Measurements from ENCODE around the gene IFNA2. TPM values are rescaled to one million over a fixed set of nuclear protein-coding genes. Genes with fewer than 3 reads are reported as not detected.
"Not testable (repeated sequence)": the region's sequence is repeated elsewhere in the genome, so short reads cannot be mapped to it uniquely, and the experiment has no call there.

IFNA2 gene
- total RNA-seq (2014; rRNA removed; shearing (Covaris generic)), result not detected in 2 replicates

- no peak for DNase-seq (ENCODE audit: low spot score)
Observed at GRCh38 chr9:21385131-21385670, at the start of gene IFNA2. IFNA2 (minus strand) TSS chr9:21385398; CDS start chr9:21385329, 69 bp downstream.

DNA sequence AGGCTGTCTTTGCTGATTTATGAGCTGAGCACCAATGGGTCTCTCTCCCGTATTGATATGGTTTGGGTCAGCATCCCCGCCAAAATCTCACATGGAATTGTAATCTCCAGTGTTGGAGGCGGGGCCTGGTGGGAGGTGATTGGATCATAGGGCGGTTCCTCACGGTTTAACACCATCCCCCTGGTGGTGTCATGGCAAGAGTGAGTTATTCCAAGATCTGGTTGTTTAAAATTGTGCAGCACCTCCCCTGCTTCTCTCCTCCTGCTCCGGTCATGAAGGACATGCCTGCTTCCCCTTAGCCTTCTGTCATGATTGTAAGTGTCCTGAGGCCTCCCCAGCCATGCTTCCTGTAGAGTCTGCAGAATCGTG lies 49.8 kb upstream of the IFNA2 start:
- not testable (repeated sequence) for DNase-seq (ENCODE audit: low spot score)

DNA sequence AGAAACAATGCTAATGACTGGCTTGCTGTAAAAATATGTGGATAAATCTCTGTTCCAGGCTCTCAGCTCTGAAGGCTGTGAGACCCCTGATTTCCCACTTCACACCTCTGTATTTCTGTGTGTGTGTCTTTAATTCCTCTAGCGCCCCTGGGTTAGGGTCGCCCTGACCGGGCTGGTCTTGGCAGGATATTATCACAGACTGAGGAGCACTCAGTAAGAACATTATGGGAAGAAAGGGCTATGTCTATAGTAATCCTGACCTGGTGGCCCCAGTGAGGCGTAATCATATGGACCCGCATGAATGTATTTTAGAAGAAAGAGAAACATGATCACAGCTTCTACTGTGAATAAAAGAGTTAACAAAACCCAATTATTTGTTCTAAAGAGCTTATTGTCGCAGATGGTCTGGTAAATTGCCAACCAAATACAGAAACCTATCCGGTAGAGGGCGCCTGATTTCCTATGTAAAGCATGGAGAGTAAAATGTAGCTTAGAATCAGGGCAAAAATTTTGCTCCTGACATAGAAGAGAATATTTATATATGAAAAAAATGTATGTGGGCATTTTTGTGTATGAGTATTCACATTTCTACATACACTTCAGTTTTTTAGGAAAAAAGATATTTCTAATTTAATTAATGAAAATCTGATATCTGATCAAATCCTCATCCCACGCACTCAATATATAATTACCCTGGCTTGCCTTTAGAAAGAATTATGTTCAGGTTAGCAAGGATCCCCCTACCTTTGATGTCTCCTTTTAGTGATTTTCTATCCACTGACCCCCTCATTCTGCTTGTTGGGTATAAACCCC lies 49.2 kb upstream of the IFNA2 start:
- DNase-seq (ENCODE audit: low spot score), result no peak

DNA sequence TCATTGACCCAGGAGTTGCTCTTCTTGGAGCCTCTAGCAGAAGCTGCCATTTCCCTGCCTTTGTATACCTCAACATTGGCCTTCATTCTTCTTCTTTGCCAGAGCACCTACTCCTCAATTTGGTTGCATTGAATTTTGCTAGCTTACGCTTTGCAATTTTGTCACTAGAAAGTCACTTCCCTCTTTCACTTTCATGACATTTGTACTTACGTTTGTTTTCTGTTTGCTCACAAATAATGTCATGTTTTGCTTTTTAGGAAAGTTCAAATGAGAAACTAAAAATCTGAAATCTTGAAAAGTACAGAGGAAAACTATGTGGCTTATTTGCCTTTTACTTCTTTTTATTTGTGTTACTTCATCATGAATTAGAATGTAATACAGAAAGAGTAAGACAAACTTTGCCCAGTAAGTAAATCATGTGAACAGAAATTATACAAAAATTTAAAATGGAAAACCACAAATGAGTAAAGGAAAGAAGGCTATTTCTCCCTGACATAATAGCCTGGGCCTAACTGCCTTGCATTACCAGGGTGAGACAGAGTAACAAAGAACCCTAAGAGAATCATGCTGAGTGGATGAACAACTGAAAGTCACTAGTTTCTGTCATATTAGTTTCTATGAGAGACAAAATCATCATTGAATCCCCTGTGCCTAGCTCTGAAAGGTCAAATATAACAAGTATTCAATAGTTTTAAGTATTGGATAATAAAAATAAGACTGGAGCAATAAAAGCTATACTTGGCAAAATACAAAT lies 47.7 kb upstream of the IFNA2 start:
- DNase-seq (ENCODE audit: low spot score), result no peak

GRCh38 chr9:21429191-21429590 lies 44.0 kb upstream of the IFNA2 start:
- no peak for DNase-seq (ENCODE audit: low spot score)

DNA sequence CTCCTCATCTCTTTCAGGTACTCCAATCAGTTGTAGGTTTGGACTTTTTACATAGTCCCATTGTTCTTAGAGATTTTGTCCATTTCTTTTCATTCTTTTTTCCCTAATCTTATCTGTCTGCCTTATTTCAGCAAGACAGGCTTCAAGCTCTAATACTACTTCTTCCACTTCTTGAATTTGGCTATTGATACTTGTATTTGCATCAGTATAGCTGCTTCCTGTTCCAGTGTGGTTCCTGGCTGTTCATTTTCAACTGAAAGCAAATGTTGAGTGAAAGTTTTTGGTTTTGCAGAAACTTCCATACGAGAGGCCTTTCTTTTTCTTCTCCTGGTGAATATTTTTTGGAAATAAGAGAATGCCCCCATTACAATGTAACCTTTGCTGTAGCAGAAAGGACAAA lies 43.0 kb upstream of the IFNA2 start:
- no peak for DNase-seq (ENCODE audit: low spot score)

DNA sequence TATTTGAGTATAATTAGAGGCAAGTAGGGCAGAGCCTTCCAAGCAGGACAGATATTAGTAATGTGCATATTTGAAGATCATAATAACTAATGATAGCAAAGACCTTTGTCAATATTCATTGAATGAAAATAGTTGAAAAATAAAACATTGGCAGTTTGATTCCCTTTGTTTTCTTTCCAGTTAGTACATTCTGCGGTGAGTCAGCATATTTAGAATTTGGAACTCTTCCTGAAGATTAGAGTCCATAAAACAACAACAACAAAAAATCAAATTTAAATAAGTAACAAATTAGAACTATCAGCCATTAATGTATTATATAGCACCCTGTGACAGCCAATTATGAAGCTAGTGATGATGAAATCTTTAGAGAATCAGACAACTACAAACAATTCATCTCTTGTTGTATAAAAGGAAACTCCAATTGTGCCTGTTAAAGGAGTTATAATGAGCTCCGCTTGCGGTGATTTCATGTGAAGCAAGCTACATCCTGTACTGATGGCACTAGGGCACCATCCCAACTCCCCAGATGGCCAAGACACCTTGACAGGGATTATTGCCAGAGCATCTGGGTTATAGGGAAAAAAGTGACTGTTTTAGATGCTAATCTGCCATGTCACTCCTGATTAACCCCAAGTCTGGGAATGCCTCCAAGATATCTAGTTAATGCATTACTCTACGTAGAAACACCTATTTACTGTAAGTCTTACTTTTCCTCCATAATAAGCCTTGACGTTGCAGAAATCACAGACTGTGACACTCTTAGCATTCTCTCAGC lies 30.5 kb upstream of the IFNA2 start:
- DNase-seq (ENCODE audit: low spot score), result no peak

- DNase-seq (ENCODE audit: low spot score), result no peak
Observed at GRCh38 chr9:21414220-21414940, 29.2 kb upstream of the IFNA2 start.

- no peak for DNase-seq (ENCODE audit: low spot score)
Observed at GRCh38 chr9:21413624-21414023, 28.4 kb upstream of the IFNA2 start.

DNA sequence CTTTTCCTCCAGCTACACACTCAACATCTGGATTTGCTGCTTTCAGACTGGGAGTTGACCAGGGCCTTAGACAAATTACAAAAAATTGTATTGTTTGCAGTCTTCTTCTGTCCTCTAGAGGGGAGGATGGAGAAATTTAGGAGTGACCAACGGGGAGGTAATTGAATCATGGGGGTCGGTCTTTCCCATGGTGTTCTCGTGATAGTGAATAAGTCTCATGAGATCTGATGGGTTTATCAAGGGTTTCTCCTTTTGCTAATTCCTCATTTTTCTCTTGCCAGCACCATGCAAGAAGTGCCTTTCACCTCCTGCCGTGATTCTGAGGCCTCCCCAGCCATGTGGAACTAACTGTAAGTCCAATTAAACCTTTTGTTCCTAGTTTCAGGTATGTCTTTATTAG lies 28.0 kb upstream of the IFNA2 start:
- no peak for DNase-seq (ENCODE audit: low spot score)

GRCh38 chr9:21412107-21412506 lies 26.9 kb upstream of the IFNA2 start:
- DNase-seq (ENCODE audit: low spot score), result no peak

DNA sequence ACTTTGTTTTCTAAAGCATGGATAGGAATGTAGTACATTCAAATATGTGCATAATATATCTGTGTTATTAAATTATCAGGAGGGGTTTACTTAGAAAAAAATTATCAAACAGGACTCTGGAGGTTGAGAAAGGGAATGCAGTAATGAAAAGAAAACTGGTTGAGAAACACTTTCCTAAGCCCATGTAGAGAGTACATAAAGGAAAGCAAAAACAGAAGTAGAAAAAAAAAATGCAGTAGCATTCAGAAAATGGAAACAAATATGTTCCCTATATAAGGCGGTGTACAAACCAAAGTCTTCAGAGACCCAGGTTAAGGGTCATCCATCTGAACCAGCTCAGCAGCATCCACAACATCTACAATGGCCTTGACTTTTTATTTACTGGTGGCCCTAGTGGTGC lies 23.6 kb upstream of the IFNA2 start, which contains the start of gene IFNA8:
IFNA8 (plus strand) TSS at position 301 of the 400 bp plus-strand sequence; CDS start at position 361, 60 bp downstream.
- DNase-seq (ENCODE audit: low spot score), result no peak

DNA sequence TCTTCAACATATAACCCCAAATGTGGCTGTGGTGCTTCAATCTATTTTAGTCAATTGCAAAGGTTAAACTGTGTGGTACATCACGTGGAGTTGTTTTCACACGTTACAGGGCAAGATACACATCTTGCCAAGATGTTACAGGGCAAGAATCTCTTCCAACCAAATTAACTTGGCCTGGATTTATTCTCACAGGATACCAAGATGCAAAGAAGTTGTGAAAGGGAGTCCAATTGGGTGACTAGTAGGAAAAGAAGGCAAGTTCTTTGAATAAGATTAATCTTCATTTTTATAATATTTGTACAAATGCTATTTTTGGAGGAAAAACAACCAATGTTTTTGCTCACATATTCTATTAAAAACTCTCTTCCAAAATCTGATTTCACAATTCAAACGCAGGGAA lies 18.9 kb upstream of the IFNA2 start:
- DNase-seq (ENCODE audit: low spot score), result no peak

DNA sequence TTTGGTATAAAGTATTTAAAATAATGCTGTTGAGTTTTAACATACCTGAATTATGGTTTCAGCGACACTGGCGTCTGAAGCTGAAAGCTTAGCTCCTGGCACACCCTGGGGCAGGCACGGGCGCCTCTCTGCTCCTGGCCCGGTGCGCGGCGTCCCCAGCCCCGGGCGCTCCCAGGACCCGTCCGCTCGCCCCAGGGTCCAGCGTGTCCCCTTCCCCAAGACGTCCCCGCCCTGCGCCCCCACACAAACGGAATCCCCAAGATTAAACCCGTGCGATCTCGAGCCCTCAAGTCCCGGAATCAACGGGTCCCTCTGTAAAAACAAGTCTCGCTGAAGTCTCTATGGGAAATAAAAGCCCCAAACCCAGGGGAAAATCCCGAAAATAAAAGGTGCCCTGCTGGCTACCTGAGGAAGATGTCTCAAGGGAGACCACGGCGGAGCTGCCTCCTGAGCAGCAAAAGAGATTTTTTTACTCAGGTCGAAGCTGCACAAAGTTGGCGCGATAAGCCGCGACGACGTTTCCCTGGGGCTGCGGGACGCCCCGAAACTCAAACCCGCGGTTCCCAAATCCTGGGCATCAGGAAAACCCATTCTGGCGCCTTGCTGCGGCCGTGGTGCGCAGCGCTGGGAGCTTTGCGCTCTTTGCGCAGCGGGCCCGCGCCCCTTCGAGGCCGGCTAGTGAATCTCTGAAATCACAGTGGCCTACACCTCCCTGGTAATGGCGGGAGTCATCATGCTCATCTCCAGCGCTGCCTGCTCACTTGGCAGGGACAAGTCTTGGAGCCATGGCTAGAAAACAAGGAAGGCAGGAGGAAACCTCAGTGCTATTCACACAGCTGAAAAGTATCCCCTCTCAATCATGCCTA lies 17.4 kb upstream of the IFNA2 start:
- DNase-seq (ENCODE audit: low spot score), result no peak

DNA sequence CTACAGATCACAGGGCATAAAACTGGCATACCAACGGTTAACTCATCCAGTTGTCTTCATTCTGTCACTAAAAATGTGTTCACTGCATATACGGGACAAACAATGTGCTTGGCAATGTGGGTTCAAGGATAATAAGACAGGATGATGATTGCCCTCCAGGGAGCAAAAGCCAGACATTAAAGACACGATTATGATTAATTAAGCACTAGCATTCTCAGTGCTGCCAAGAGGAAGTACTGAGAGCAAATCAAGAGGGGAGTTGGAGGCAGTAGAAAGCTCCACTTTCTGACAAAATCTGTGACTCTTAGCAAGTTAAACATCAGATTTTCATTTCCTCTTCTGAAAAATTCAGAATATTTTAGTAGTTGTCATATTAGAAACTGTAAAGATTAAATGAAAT lies 14.8 kb upstream of the IFNA2 start:
- no peak for DNase-seq (ENCODE audit: low spot score)

DNA sequence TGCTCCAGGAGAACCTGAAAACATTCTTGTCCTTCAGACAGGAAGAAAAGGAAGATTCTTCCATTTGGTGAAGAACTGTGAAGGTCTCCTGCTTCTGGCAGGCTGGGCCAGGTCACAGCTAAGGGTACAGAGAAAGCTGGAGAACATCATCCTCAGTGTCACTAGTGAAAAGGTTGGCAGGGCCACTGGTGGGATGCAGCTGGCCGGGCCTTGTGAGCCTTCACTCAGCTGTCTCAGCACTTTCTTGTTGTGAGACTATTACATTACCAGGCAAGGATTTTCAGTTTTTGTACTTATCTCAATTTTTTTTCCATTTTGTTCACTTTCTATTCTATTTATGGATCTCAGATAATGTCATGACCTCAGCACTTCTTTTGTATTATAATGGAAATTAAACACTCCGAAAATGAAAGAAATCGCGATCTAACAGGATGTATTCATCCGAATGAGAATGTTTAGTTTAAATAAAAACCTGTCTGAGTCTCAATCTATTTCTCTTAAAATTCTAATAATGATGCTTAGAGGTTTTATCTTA lies 13.8 kb upstream of the IFNA2 start:
- no peak for DNase-seq (ENCODE audit: low spot score)

- DNase-seq (ENCODE audit: low spot score), result no peak
Observed at GRCh38 chr9:21395778-21396717, 10.8 kb upstream of the IFNA2 start.

DNA sequence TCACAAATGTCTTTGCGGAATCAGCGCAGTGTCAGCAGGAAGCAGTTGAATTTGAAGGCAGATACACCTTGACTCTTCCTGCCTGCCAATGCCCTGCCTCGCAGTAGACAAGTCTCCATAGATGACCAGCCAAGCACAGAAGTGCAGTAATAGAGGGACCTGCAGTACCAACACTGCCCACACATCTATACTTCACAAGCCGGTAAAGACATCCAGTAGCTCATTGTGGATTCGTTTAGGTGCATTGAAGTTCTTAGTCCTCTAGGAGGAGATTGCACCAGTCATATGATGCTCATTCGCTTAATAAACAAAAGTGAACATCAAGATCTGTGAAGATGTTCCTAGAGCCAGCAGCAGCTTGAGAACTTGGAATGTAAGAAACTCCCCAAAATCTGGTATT lies 7.1 kb upstream of the IFNA2 start:
- DNase-seq (ENCODE audit: low spot score), result no peak

DNA sequence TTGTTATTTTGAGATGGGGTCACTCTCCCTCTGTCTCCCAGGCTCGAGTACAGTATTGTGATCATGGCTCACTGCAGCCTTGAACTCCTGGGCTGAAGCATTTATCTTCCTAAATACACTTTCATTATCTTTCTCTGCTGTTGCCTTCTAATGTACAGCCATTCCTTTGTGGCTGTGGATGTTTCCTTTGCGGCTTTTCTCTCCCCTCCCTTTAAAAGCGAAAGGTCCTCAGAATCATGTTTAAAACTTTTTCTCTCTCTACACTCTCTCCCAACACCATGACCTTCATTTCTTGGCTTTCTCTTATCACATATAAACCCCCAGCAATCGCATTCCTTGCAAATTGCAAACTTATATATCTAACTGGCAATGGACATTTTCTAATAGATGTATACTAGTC lies 1.6 kb downstream of the IFNA2 start:
- DNase-seq (ENCODE audit: low spot score), result no peak
